ENCODE measurements around the gene GFRA1. TPM values are rescaled to one million over a fixed set of nuclear protein-coding genes. Genes with fewer than 3 reads are reported as not detected.

GFRA1 gene
- total RNA-seq, 4 donors from 2014 or later = 19.8 to 61.8 (median 25.2) TPM

DNA sequence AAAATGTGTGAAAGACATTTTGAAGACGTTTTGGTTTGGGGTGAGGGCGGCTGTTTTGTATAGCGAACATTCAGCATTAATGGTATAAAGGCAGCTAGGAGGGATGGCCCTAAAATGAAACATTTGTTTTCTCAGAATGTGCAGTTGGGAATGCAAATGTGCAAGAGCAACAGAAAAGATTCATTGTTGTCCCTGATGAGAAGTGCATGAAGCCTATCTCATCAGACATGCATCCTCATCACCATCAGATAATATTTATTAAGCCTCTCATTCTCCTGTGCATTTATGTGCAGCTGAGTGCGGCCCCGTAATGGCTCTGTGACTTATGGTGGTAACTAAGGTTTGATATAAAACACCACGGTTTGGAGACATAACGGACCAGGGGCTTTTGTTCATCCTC, 199.5 kb downstream of the GFRA1 start:
- no peak for DNase-seq (ENCODE audit: low spot score in 2 of 2)
- Histone ChIP-seq H3K4me1 (peaks cover 16% of the 10 kb centered on the region), H3K27me3 (no peaks in the 10 kb centered on the region), H3K27ac (no peak overlapping the region), H3K36me3 (no peaks in the 10 kb centered on the region), H3K4me3 (no peak overlapping the region), H3K9me3 (no peaks in the 10 kb centered on the region)
- TF ChIP-seq, protein P1, sequence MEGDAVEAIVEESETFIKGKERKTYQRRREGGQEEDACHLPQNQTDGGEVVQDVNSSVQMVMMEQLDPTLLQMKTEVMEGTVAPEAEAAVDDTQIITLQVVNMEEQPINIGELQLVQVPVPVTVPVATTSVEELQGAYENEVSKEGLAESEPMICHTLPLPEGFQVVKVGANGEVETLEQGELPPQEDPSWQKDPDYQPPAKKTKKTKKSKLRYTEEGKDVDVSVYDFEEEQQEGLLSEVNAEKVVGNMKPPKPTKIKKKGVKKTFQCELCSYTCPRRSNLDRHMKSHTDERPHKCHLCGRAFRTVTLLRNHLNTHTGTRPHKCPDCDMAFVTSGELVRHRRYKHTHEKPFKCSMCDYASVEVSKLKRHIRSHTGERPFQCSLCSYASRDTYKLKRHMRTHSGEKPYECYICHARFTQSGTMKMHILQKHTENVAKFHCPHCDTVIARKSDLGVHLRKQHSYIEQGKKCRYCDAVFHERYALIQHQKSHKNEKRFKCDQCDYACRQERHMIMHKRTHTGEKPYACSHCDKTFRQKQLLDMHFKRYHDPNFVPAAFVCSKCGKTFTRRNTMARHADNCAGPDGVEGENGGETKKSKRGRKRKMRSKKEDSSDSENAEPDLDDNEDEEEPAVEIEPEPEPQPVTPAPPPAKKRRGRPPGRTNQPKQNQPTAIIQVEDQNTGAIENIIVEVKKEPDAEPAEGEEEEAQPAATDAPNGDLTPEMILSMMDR (IDR thresholded peaks at IDR 0.05) = no peak
- no peak for TF ChIP-seq EP300 (IDR thresholded peaks at IDR 0.05)
- no peak for TF ChIP-seq POLR2A (IDR thresholded peaks at IDR 0.05)
- WGBS = 91% methylated on average over 7 of the region's 7 CpGs

DNA sequence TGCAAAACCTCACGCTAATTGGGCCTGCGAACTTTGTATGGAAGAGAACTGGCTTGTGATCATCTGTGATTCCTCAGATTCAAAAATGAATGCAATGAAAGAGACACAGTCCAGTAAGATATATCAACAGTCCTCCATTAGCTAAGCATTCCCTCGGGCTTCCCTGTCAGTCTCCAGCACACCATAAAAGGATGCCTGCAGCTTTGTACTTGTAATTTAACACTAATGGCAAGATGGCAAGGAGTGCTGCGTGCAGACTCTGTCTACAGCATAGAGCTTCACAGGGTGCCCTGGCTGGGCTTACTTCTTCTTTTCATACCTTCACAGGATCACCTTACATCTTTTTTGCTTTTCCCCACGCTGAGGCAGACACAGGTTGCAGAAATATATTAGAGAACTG, 200.0 kb downstream of the GFRA1 start:
- Histone ChIP-seq H3K27me3 (no peaks in the 10 kb centered on the region), H3K36me3 (no peaks in the 10 kb centered on the region), H3K9me3 (no peaks in the 10 kb centered on the region), H3K27ac (no peak overlapping the region), H3K4me3 (no peak overlapping the region), H3K4me1 (peaks cover 16% of the 10 kb centered on the region)
- WGBS = 73% methylated on average over 5 of the region's 5 CpGs
- TF ChIP-seq EP300 (IDR thresholded peaks at IDR 0.05) = no peak
- no peak for TF ChIP-seq POLR2AphosphoS5 (IDR thresholded peaks at IDR 0.05)
- TF ChIP-seq, protein P1 (IDR thresholded peaks at IDR 0.05) = no peak
- TF ChIP-seq POLR2A (IDR thresholded peaks at IDR 0.05) = no peak
- DNase-seq (ENCODE audit: low spot score in 2 of 2) = no peak

DNA sequence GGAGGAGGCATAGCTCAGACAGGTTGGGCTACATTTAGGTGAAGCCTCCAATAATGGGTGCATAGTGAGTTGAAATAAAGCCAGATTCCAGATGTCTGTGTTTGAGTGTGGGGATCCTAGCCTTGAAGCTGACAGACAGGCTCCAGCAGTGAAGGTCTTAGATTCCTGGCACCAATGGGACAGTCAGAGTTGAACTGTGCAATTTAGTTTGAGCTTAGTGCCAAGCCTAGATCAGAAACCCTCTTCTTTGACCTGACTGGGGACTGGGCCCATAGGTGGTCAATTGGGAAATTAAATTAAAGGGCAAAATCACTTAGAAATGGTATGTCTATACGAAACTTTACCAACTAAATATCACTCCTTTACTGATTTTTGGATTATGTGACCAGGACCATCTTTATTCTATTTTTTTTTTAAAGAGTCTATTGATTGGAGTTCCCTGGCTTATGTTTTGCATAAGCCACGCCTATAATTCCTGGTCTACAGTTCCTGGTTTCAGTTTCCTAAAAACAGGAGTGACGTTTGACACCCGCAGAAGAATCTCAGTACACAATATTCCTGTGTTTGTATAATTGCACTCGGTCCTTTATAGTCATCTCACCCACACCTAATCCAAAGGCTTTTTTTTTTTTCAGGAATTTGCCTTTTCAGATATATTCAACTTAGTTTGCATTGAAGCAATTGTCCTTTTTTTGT, 201.4 kb downstream of the GFRA1 start:
- no peak for DNase-seq (ENCODE audit: low spot score in 2 of 2)
- WGBS = 74% methylated on average over 5 of the region's 5 CpGs
- no peaks in the 10 kb centered on the region for H3K27me3 ChIP-seq
- no peaks in the 10 kb centered on the region for H3K36me3 ChIP-seq
- H3K27ac ChIP-seq = no peak overlapping the region
- TF ChIP-seq, protein P1 (IDR thresholded peaks at IDR 0.05) = no peak
- TF ChIP-seq EP300 (IDR thresholded peaks at IDR 0.05) (no peak), POLR2AphosphoS5 (IDR thresholded peaks at IDR 0.05) (no peak), POLR2A (IDR thresholded peaks at IDR 0.05) (no peak)
- H3K4me3 ChIP-seq = no peak overlapping the region
- no peaks in the 10 kb centered on the region for H3K9me3 ChIP-seq
- peaks cover 16% of the 10 kb centered on the region for H3K4me1 ChIP-seq

DNA sequence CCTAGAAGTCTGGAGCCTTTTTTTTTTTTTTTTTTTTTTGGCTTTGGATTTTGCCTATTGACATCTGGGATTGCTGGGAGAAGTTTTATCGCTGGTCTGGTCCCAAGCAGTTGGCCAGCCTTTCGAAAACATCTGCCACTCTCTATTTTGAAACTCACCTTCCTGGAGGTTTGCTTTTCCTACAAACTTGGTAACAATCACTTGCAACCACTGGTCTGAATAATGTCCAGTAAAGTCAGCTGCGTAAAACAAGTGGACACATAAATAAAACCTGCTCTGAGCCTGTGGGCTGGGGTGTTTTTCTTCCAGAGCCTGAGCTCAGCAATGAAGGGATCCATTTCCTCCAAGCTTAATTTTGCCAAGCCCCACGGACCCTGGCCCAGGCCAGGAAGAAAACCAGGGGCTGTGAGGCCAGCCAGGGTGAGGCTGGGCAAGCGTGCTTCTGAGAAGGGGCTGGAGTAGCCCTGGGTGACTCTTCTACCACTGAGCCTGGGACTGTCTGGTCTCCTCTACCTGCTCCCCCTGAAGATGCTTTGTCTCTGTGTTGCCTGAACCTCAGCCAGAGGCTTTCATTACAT, 202.2 kb downstream of the GFRA1 start:
- Histone ChIP-seq H3K27ac (no peak overlapping the region), H3K4me3 (no peak overlapping the region), H3K36me3 (no peaks in the 10 kb centered on the region), H3K27me3 (no peaks in the 10 kb centered on the region), H3K4me1 (peaks cover 16% of the 10 kb centered on the region), H3K9me3 (no peaks in the 10 kb centered on the region)
- 91% methylated on average over 5 of the region's 5 CpGs for WGBS
- no peak for TF ChIP-seq POLR2AphosphoS5 (IDR thresholded peaks at IDR 0.05)
- no peak for TF ChIP-seq POLR2A (IDR thresholded peaks at IDR 0.05)
- no peak for TF ChIP-seq EP300 (IDR thresholded peaks at IDR 0.05)
- TF ChIP-seq, protein P1 (IDR thresholded peaks at IDR 0.05) = no peak
- DNase-seq (ENCODE audit: low spot score in 2 of 2) = no peak

DNA sequence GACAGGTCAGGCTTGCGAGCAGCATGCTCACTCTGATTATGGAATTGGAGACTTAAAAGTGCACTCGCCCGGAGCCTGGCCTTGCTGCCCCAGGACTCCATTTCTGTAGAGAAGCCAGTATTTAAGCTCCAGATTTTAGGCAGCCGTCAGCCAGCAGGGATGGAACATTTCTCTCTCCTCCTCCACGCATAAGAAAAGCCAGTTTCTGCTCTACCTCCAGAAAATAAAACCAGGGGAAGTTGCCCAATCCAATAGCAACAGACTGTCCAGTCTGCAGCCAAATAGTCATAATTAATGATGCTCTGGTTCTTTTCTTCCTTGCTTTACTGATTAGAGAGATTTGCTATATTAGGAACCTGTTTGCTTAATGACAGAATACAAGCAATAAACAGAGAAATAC, 203.2 kb downstream of the GFRA1 start:
- Histone ChIP-seq H3K4me3 (no peak overlapping the region), H3K27ac (no peak overlapping the region), H3K36me3 (peaks cover 3% of the 10 kb centered on the region), H3K27me3 (no peaks in the 10 kb centered on the region), H3K4me1 (peaks cover 16% of the 10 kb centered on the region), H3K9me3 (no peaks in the 10 kb centered on the region)
- 23% methylated on average over 2 of the region's 5 CpGs for WGBS
- TF ChIP-seq EP300 (IDR thresholded peaks at IDR 0.05) (no peak), POLR2A (IDR thresholded peaks at IDR 0.05) (no peak), POLR2AphosphoS5 (IDR thresholded peaks at IDR 0.05) (no peak)
- TF ChIP-seq, protein P1 (IDR thresholded peaks at IDR 0.05) = no peak
- DNase-seq (ENCODE audit: low spot score in 2 of 2) = no peak
